Measurements from ENCODE around the gene MGAT5.
"Not testable (repeated sequence)": the region's sequence is repeated elsewhere in the genome, so short reads cannot be mapped to it uniquely, and the experiment has no call there.

MGAT5 gene

DNA sequence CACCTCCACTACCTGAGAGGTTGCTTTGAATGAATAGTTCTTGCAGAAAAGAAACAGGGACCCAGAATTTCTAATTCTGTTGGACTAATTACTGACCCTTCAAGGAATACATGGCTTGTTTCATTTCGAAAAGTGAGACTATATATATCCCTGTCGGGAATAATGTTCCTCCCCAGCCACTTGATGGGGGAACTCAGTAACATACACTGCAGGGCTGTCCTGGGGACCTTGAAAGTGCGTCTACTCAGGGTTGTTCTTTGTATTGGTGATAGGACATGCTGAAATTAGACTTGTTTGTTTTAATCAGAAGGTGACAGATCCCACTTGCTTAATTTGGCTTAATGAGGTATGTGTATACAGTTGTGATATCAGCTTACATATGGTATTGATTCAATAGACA lies 25.5 kb downstream of the MGAT5 start:
- DNase-seq (ENCODE audit: low read depth) = no peak

DNA sequence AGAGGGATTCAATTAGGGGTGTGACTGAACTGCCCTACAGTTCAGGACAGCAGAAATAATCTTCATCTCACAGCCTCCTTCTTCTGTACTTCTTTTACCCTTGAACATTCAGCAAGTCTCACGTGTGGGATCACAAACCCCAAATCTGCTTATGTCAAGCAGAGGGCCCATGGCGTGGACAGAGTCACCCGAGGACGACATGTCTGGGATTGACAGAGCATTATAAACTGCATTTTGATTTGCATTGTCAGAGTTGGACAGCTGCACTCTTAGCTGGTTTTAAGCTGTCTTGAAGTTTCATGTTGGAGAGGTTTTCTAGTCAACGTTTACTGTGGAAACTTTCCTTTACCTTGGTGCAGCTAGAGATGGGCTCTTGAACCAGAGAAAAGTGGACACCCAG lies 26.4 kb downstream of the MGAT5 start:
- DNase-seq (ENCODE audit: low read depth) = no peak

GRCh38 chr2:134280726-134281125 lies 26.9 kb downstream of the MGAT5 start:
- DNase-seq (ENCODE audit: low read depth) = no peak

- no peak for DNase-seq (ENCODE audit: low read depth)
Observed at GRCh38 chr2:134281815-134282419, 28.0 kb downstream of the MGAT5 start.

GRCh38 chr2:134282629-134283400 lies 28.9 kb downstream of the MGAT5 start:
- DNase-seq (ENCODE audit: low read depth) = no peak

DNA sequence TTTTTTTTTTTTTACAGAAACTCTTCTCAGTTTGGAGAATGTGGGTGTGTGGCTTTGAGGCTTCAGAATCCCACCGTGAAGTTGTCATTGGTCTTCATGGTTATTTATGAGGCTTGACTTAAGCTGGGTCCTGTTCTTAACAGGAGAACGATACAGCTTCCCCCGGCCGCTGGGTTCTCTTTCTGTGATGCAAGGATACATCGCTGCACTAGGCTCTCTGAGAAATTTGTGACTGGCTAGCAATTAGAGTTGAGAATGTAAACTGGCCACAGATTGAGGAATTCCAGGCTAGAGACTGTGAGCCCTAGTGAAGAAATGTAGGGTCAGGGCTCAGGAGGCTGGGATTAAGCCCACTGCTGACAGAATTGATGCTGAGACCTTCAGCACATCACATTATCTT lies 29.8 kb downstream of the MGAT5 start:
- DNase-seq (ENCODE audit: low read depth) = no peak

DNA sequence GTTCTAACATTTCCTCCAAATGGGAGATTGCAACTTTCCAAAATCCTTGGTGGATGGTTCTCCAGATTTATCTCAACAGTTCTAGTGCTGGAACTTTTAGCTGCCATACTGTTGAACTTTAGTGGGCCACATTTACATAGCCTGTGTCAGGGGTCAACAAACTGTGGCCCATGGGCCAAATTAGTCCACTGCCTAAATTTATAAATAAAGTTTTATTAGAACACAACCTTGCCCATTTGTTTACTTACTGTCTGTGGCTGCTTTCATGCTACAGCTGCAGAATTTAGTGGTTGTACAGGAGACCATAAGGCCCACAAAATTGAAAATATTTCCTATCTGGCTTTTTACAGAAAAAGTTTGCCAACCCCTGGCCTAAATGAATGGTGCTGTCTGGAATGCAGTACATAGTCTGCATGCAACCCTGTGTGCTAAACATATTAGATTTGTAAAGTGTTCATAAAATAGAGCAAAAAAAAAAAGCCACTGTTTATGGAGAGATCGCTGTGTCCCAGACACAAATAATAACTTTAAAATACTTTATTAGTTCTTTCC lies 30.3 kb downstream of the MGAT5 start:
- no peak for DNase-seq (ENCODE audit: low read depth)

GRCh38 chr2:134287323-134287722 lies 33.5 kb downstream of the MGAT5 start:
- DNase-seq (ENCODE audit: low read depth) = no peak

DNA sequence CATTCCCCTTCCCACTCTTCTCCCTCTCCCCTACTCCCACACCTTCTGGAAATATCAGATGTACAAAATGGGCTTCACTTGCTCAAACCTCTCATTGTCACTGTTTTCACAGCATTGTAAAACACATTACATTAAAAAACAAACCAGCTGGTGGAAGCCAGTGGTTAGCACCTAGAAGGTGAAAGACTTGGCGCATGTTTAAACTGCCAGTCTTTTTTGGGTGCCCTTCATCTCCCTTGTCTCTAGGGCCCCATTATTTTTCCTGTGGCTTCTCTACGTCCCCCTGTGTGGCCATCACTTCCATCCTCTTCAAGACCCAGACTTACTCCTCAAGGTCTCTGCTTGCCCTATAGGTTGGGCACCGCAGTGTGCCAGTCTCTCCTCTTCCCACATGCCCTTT lies 34.9 kb downstream of the MGAT5 start:
- no peak for DNase-seq (ENCODE audit: low read depth)

GRCh38 chr2:134289225-134289624 lies 35.4 kb downstream of the MGAT5 start:
- DNase-seq (ENCODE audit: low read depth) = no peak

GRCh38 chr2:134290358-134290757 lies 36.5 kb downstream of the MGAT5 start:
- DNase-seq (ENCODE audit: low read depth) = no peak

DNA sequence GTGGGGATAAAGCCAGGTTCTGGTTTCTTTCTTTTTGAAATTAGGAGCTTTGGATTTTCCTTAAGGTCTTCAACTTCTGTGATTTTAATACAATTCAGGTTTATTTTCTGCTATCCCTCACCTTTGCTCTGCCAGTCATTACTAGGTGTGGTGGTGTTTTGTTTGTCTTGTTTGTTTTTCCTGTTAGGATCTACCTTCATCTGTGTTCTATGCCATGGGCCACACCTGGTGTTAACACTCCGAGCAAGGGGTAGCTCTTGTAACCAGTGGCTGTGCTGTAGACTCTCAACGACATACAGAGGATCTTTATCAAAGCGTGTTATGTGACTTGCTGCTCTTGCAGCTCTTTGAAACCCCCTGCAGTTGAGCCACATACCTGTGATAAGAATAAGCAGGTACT lies 38.6 kb downstream of the MGAT5 start:
- no peak for DNase-seq (ENCODE audit: low read depth)

GRCh38 chr2:134293719-134294537 lies 40.1 kb downstream of the MGAT5 start:
- no peak for DNase-seq (ENCODE audit: low read depth)

GRCh38 chr2:134294598-134294997 lies 40.7 kb downstream of the MGAT5 start:
- not testable (repeated sequence) for DNase-seq (ENCODE audit: low read depth)

DNA sequence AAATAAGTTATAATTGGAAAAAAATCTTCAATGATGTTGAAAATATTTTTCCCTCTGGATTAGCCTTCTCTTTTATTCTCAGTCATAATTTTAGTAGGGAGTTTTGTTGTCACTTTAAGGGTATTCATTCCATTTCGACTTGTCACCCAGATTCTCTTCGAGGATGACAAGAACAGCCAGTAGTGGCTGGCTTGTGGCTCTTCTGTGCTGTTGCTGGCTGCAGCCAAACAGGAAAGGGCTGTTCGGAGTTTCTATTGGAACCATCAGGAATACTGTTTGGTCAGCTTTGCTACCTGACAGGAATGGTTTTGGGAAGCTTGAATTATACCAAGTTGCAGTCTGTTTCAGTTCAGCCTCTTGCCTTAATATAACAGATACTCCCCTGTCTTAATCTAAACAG lies 41.6 kb downstream of the MGAT5 start:
- no peak for DNase-seq (ENCODE audit: low read depth)

- DNase-seq (ENCODE audit: low read depth) = no peak
Observed at GRCh38 chr2:134296301-134296700, 42.4 kb downstream of the MGAT5 start.

GRCh38 chr2:134299334-134299733 lies 45.5 kb downstream of the MGAT5 start:
- DNase-seq (ENCODE audit: low read depth) = no peak

- DNase-seq (ENCODE audit: low read depth) = no peak
Observed at GRCh38 chr2:134300585-134300984, 46.7 kb downstream of the MGAT5 start.

DNA sequence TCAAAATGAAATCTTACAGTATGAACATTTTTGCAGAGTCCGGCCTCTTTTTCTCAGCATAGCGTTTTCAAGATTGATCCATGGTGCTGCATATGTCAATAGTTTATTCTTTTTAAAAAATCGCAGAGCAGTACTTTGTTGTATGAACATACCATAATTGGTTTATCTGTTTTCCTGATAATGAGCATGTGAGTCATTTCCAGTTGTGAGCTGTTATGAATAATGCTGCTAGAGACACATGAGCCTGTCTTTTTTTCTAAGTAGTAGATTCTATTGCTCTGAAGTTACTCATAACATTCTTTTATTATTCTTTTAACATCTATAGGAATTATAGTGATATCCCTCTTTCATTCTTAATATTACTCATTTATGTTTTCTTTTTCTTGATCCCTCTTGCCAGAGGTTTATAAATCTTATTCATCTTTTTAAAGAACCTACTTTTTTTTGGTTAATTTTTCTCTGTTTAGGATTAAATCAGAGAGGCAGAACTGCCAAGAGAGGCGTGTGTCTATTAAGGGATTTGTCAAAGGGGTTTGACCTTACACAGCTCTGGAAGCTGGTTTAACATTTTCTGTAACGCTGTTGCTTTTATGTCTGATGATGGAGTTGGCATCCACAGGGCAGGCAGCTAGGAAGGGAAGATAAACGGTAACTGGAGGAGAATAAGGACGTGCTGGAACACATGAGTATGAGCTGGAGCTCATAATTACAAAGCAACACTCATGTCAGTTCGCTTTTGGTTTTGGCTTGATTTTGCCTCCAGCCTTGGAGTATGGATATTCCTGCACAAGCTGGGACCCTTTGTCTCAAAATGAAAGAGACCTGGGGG lies 47.4 kb downstream of the MGAT5 start:
- DNase-seq (ENCODE audit: low read depth) = no peak

DNA sequence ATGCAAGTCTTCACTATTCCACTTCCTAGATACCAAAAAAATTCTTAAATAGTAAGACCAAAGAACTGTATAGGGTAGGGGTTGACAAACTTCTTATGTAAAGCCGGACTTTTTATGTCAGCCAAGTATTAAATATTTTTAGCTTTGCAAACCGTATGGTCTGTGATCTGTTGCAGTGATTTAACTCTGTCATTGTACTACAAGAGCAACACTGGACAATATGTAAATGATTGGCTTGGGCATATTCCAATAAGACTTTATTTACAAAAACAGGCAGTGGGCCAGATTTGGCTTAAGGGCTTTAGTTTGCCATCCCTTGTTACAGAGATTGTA lies 48.0 kb downstream of the MGAT5 start:
- DNase-seq (ENCODE audit: low read depth) = no peak

- DNase-seq (ENCODE audit: low read depth) = no peak
Observed at GRCh38 chr2:134304394-134305108, 50.7 kb downstream of the MGAT5 start.

Data from CMK (cell line).